ENCODE measurements around the gene HIVEP1. TPM values are rescaled to one million over a fixed set of nuclear protein-coding genes. Genes with fewer than 3 reads are reported as not detected.
A peak's percentile ranks its signal among the peaks of the same experiment; 100 is the strongest.

HIVEP1 gene
- total RNA-seq, 1 experiment from 2014 or later = 24.2 TPM

- Histone ChIP-seq H3K4me1 (replicated peaks; ENCODE audit: insufficient read depth) (peaks cover 4% of the 10 kb centered on the region; the same call in 1 of the 2 replicates), H3K79me2 (ENCODE audit: low read depth) (no peaks in the 10 kb centered on the region), H3F3A (ENCODE audit: insufficient read depth, low read depth) (no peaks in the 10 kb centered on the region), H2AFZ (no peak overlapping the region), H4K20me1 (ENCODE audit: insufficient read depth) (no peaks in the 10 kb centered on the region), H3K4me3 (no peak overlapping the region), H3K4me2 (peak overlapping the region; percentile 10; the same call in 1 of the 2 replicates), H3K27ac (no peak overlapping the region), H3K9me2 (ENCODE audit: insufficient read depth) (no peaks in the 10 kb centered on the region), H3K27me3 (ENCODE audit: insufficient read depth, low read depth) (no peaks in the 10 kb centered on the region), H3K9me3 (ENCODE audit: insufficient read depth, low read depth) (no peaks in the 10 kb centered on the region), H3K36me3 (ENCODE audit: low read depth) (no peaks in the 10 kb centered on the region)
- TF ChIP-seq EZH2 (IDR thresholded peaks at IDR 0.05; ENCODE audit: low read depth) (no peak), CTCF (conservative IDR thresholded peaks at IDR 0.05) (no peak)
- DNase-seq = no peak
- ChIA-PET CTCF (no interaction called here), POLR2A (ENCODE audit: unreplicated experiment) (no interaction called here)
- intact Hi-C loops (cut with micrococcal nuclease; ENCODE audit: unreplicated experiment) = no loop called here
- BruUV-seq (replicated peaks) = no TSS peak
Measured at GRCh38 chr6:11969092-11969491, 43.0 kb upstream of the HIVEP1 start.

- Histone ChIP-seq H3K79me2 (ENCODE audit: low read depth) (no peaks in the 10 kb centered on the region), H4K20me1 (ENCODE audit: insufficient read depth) (no peaks in the 10 kb centered on the region), H2AFZ (no peak overlapping the region), H3K4me3 (no peak overlapping the region), H3K9me2 (ENCODE audit: insufficient read depth) (no peaks in the 10 kb centered on the region), H3K9me3 (ENCODE audit: insufficient read depth, low read depth) (no peaks in the 10 kb centered on the region), H3K4me1 (replicated peaks; ENCODE audit: insufficient read depth) (peaks cover 9% of the 10 kb centered on the region; the same call in 1 of the 2 replicates), H3K36me3 (ENCODE audit: low read depth) (no peaks in the 10 kb centered on the region), H3K27me3 (ENCODE audit: insufficient read depth, low read depth) (no peaks in the 10 kb centered on the region), H3K4me2 (no peak overlapping the region), H3K27ac (no peak overlapping the region), H3F3A (ENCODE audit: insufficient read depth, low read depth) (no peaks in the 10 kb centered on the region)
- TF ChIP-seq CTCF (conservative IDR thresholded peaks at IDR 0.05) (no peak), EZH2 (IDR thresholded peaks at IDR 0.05; ENCODE audit: low read depth) (no peak)
- DNase-seq = no peak
- CTCF ChIA-PET = no interaction called here
- intact Hi-C loops (cut with micrococcal nuclease; ENCODE audit: unreplicated experiment) = no loop called here
- POLR2A ChIA-PET (ENCODE audit: unreplicated experiment) = no interaction called here
- BruUV-seq (replicated peaks) = no TSS peak
Measured at GRCh38 chr6:11970114-11970513, 42.0 kb upstream of the HIVEP1 start.

GRCh38 chr6:11971154-11971553, 41.0 kb upstream of the HIVEP1 start:
- Histone ChIP-seq H4K20me1 (ENCODE audit: insufficient read depth) (no peaks in the 10 kb centered on the region), H3K9me2 (ENCODE audit: insufficient read depth) (no peaks in the 10 kb centered on the region), H3K4me2 (no peak overlapping the region), H3K9me3 (ENCODE audit: insufficient read depth, low read depth) (no peaks in the 10 kb centered on the region), H3K4me1 (replicated peaks; ENCODE audit: insufficient read depth) (peaks cover 9% of the 10 kb centered on the region; the same call in 1 of the 2 replicates), H3K36me3 (ENCODE audit: low read depth) (no peaks in the 10 kb centered on the region), H3K4me3 (no peak overlapping the region), H3K27ac (no peak overlapping the region), H3K79me2 (ENCODE audit: low read depth) (no peaks in the 10 kb centered on the region), H3F3A (ENCODE audit: insufficient read depth, low read depth) (no peaks in the 10 kb centered on the region), H3K27me3 (ENCODE audit: insufficient read depth, low read depth) (no peaks in the 10 kb centered on the region), H2AFZ (no peak overlapping the region)
- no TSS peak for BruUV-seq (replicated peaks)
- intact Hi-C loops (cut with micrococcal nuclease; ENCODE audit: unreplicated experiment) = no loop called here
- ChIA-PET CTCF (no interaction called here), POLR2A (ENCODE audit: unreplicated experiment) (interaction anchor here (0.5 to 0.7 kb wide), 2 partner anchors 67 to 171 kb away, joined by 7 read pairs; no protein-coding TSS in a partner anchor)
- TF ChIP-seq CTCF (conservative IDR thresholded peaks at IDR 0.05) = no peak
- TF ChIP-seq EZH2 (IDR thresholded peaks at IDR 0.05; ENCODE audit: low read depth) = no peak
- DNase-seq = no peak

All from PC-9 (cell line).